Immature natural killer cell (primary cell): ENCODE measurements around the gene MAP3K1. TPM values are rescaled to one million over a fixed set of nuclear protein-coding genes. Genes with fewer than 3 reads are reported as not detected.
A peak's percentile ranks its signal among the peaks of the same experiment; 100 is the strongest.

Source experiments
- DNase-seq, 3 donors: peaks; one replicate each; pipeline ENCODE4 v3.0.0; 2022; ENCODE audit warnings: mixed read lengths in 1 of 3
- H3K27ac Mint-ChIP-seq, 6 donors: one replicate each; pipeline ENCODE4 v1.8.0; 2020; ENCODE audit warnings: mixed read lengths in 6 of 6, mild to moderate bottlenecking in 5 of 6, inconsistent platforms in 4 of 6, moderate library complexity in 3 of 6
- H3K27me3 Mint-ChIP-seq, 3 donors: one replicate each; pipeline ENCODE4 v1.8.0; 2020 to 2021; ENCODE audit warnings: low read depth in 3 of 3, mild to moderate bottlenecking in 3 of 3, mixed read lengths in 3 of 3, moderate library complexity in 3 of 3, inconsistent platforms in 1 of 3
- H3K36me3 Mint-ChIP-seq, 3 donors: one replicate each; pipeline ENCODE4 v1.8.0; 2020; ENCODE audit warnings: mixed read lengths in 3 of 3, inconsistent platforms in 2 of 3, mild to moderate bottlenecking in 2 of 3
- H3K4me1 Mint-ChIP-seq, 2 donors: one replicate each; pipeline ENCODE4 v1.8.0; 2020; ENCODE audit warnings: inconsistent platforms in 2 of 2, mild to moderate bottlenecking in 2 of 2, mixed read lengths in 2 of 2, moderate library complexity in 1 of 2
- H3K4me3 Mint-ChIP-seq, 5 donors: one replicate each; pipeline ENCODE4 v1.8.0; 2020; ENCODE audit warnings: mild to moderate bottlenecking in 5 of 5, mixed read lengths in 5 of 5, inconsistent platforms in 3 of 5, moderate library complexity in 3 of 5
- H3K9me3 Mint-ChIP-seq, 6 donors: one replicate each; pipeline ENCODE4 v1.8.0; 2020; ENCODE audit warnings: mild to moderate bottlenecking in 6 of 6, mixed read lengths in 6 of 6, inconsistent platforms in 4 of 6, moderate library complexity in 3 of 6
- polyA plus RNA-seq, 3 donors: library from polyadenylated mRNA; unstranded; fragments of 300-500 nt; fragmentation: Illumina TruSeq; gene quantifications; one replicate each; pipeline ENCODE4 v1.2.3, GENCODE V29; 2021

The MAP3K1 gene
- polyA plus RNA-seq, 3 donors from 2014 or later: 5.8 to 16.7 (median 10.2) TPM

- Mint-ChIP-seq H3K36me3 (no peaks in the 10 kb centered on the region), H3K27me3 (peaks cover 3 to 6% (median 4%) of the 10 kb centered on the region in 3 donors), H3K4me3 (peak overlapping the region; percentile 92 to 97 (median 96)), H3K9me3 (no peaks in the 10 kb centered on the region), H3K4me1 (peaks cover 20 to 25% of the 10 kb centered on the region in 2 donors), H3K27ac (peak overlapping the region; percentile 75 to 95 (median 94))
- DNase-seq: no peak
Observed at GRCh38 chr5:56910210-56910965, 95.0 kb downstream of the MAP3K1 start.

GRCh38 chr5:56913766-56914165, 98.4 kb downstream of the MAP3K1 start:
- H3K36me3 Mint-ChIP-seq: peaks cover 0 to 5% (median 0%) of the 10 kb centered on the region in 3 donors
- H3K27ac Mint-ChIP-seq: no peak overlapping the region
- H3K4me1 Mint-ChIP-seq: peaks cover 14 to 22% of the 10 kb centered on the region in 2 donors
- H3K4me3 Mint-ChIP-seq: no peak overlapping the region
- H3K9me3 Mint-ChIP-seq: no peaks in the 10 kb centered on the region
- H3K27me3 Mint-ChIP-seq: peaks cover 0 to 2% (median 2%) of the 10 kb centered on the region in 3 donors
- DNase-seq: no peak

DNA sequence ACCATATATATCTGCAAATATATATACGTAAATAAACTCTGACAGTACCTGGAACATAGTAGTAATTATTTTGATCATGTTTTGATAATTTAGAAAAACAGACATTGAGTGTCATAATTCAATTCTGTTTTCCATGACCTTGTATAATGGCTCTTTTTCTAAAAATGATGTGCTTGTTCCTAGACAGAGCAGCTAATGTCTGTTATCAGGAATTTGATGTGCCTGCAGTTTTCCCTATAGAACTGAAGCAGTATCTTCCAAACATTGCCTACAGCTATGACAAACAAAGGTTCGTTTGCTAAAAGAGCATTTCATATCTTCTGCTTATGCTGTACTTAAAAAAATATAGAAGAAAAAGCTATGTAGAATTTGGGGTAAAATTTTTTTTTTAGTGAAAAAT, 99.3 kb downstream of the MAP3K1 start:
- Mint-ChIP-seq H3K4me1 (peaks cover 11 to 17% of the 10 kb centered on the region in 2 donors), H3K36me3 (peaks cover 0 to 6% (median 0%) of the 10 kb centered on the region in 3 donors), H3K4me3 (no peak overlapping the region), H3K27me3 (peaks cover 0 to 2% (median 2%) of the 10 kb centered on the region in 3 donors), H3K27ac (no peak overlapping the region), H3K9me3 (no peaks in the 10 kb centered on the region)
- DNase-seq: no peak

DNA sequence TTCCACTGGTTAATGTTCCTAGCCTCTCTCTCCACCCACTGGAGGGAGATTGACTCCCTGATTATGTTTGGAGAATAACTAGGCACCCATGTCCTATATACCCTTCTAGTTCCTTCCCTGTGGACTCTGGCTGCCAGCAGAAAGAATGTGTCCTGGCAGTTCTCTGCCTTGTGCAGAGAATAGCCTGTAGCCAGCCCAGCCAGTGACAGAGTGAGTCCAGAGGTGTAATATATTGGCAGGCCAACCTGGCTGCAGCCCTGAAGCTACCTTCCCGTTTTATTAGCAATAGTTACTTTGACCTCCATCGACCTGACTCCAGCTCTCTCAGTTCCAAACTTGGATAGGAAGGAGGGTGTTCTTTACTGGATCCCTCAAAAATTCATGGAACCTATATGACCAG, 102.2 kb downstream of the MAP3K1 start:
- Mint-ChIP-seq H3K4me3 (no peak overlapping the region), H3K27me3 (peaks cover 0 to 2% (median 0%) of the 10 kb centered on the region in 3 donors), H3K36me3 (peaks cover 1 to 6% (median 5%) of the 10 kb centered on the region in 3 donors), H3K9me3 (no peaks in the 10 kb centered on the region), H3K27ac (no peak overlapping the region), H3K4me1 (peaks cover 0 to 5% of the 10 kb centered on the region in 2 donors)
- no peak for DNase-seq

GRCh38 chr5:56918054-56918453, 102.7 kb downstream of the MAP3K1 start:
- Mint-ChIP-seq H3K4me1 (peaks cover 0 to 5% of the 10 kb centered on the region in 2 donors), H3K27ac (no peak overlapping the region), H3K27me3 (peaks cover 0 to 2% (median 0%) of the 10 kb centered on the region in 3 donors), H3K36me3 (peaks cover 4 to 10% (median 6%) of the 10 kb centered on the region in 3 donors), H3K9me3 (no peaks in the 10 kb centered on the region), H3K4me3 (no peak overlapping the region)
- DNase-seq: no peak

GRCh38 chr5:56919942-56920662, 104.8 kb downstream of the MAP3K1 start:
- Mint-ChIP-seq H3K9me3 (no peaks in the 10 kb centered on the region), H3K27me3 (peaks cover 0 to 2% (median 0%) of the 10 kb centered on the region in 3 donors), H3K27ac (no peak overlapping the region), H3K4me3 (no peak overlapping the region), H3K36me3 (peaks cover 19 to 26% (median 21%) of the 10 kb centered on the region in 3 donors), H3K4me1 (peaks cover 0 to 5% of the 10 kb centered on the region in 2 donors)
- no peak for DNase-seq

- peak overlapping the region in 1 of 6 donors; percentile 21 for H3K27ac Mint-ChIP-seq
- H3K4me3 Mint-ChIP-seq: no peak overlapping the region
- peaks cover 22 to 42% (median 35%) of the 10 kb centered on the region in 3 donors for H3K36me3 Mint-ChIP-seq
- H3K27me3 Mint-ChIP-seq: peaks cover 0 to under 1% (median 0%) of the 10 kb centered on the region in 3 donors
- peaks cover 0 to 5% of the 10 kb centered on the region in 2 donors for H3K4me1 Mint-ChIP-seq
- DNase-seq: no peak
- no peaks in the 10 kb centered on the region for H3K9me3 Mint-ChIP-seq
Observed at GRCh38 chr5:56922922-56923321, 107.6 kb downstream of the MAP3K1 start.

GRCh38 chr5:56934325-56934724, 119.0 kb downstream of the MAP3K1 start:
- no peaks in the 10 kb centered on the region for H3K4me1 Mint-ChIP-seq
- no peak overlapping the region for H3K4me3 Mint-ChIP-seq
- DNase-seq: no peak
- peaks cover 13 to 41% (median 31%) of the 10 kb centered on the region in 3 donors for H3K36me3 Mint-ChIP-seq
- H3K27me3 Mint-ChIP-seq: no peaks in the 10 kb centered on the region
- no peaks in the 10 kb centered on the region for H3K9me3 Mint-ChIP-seq
- H3K27ac Mint-ChIP-seq: no peak overlapping the region

- no peaks in the 10 kb centered on the region for H3K4me1 Mint-ChIP-seq
- DNase-seq: no peak
- H3K4me3 Mint-ChIP-seq: no peak overlapping the region
- peaks cover 10 to 62% (median 44%) of the 10 kb centered on the region in 3 donors for H3K36me3 Mint-ChIP-seq
- H3K27me3 Mint-ChIP-seq: no peaks in the 10 kb centered on the region
- H3K9me3 Mint-ChIP-seq: no peaks in the 10 kb centered on the region
- H3K27ac Mint-ChIP-seq: no peak overlapping the region
Observed at GRCh38 chr5:56938858-56939257, 123.5 kb downstream of the MAP3K1 start.

DNA sequence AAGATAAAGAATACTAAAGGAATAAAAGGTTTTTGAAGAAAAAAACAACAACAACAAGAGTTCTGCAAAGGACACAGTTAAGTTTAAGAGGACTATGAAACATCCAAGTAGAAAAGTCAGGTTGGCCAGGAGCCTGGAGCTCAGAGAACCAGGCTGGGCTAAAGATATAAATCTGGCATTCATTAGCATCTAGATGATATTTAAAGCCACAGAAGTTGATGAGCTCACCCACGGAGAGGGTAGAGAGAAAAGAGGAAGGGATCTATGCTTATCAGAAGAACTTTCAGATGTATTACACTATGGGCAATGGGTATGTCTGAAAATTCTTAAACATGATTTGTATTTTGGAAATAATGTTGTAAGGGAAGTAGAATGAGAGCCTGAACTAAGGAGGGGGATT, 126.6 kb downstream of the MAP3K1 start:
- H3K36me3 Mint-ChIP-seq: peaks cover 19 to 68% (median 37%) of the 10 kb centered on the region in 3 donors
- no peak overlapping the region for H3K4me3 Mint-ChIP-seq

More for the DNA sequence above, 126.6 kb downstream of the MAP3K1 start:
- no peak for DNase-seq
- no peaks in the 10 kb centered on the region for H3K4me1 Mint-ChIP-seq
- peak overlapping the region in 1 of 6 donors; percentile 22 for H3K27ac Mint-ChIP-seq
- no peaks in the 10 kb centered on the region for H3K27me3 Mint-ChIP-seq
- H3K9me3 Mint-ChIP-seq: no peaks in the 10 kb centered on the region

Other genes starting within 250 kb of the MAP3K1 start
- 10 to 100 TPM in 2 of 3 donors, 1 to 10 TPM in 1; 4.3 to 14.1 (median 10.2) TPM for gene SETD9, start 94.0 kb downstream of the MAP3K1 start, polyA plus RNA-seq
- 10 to 100 TPM in 1 of 3 donors, 1 to 10 TPM in 2; 3.5 to 11.2 (median 5.3) TPM for gene MIER3, start 136.6 kb downstream of the MAP3K1 start, polyA plus RNA-seq